Liver (tissue), 3 donors: Measurements from ENCODE around the gene SIRPD.

Source experiments
- CTCF ChIP-seq: fragments of 150-350 bp; IDR thresholded peaks from 2 replicates; pipeline ENCODE4 v1.5.1; 2017; ENCODE audit warnings: improper control_type of control experiment, low read depth, low read length; ENCODE audit not compliant: missing input control
- EGR1 ChIP-seq, 2 donors: IDR thresholded peaks; 2 replicates each; pipeline ENCODE4 v1.6.1; 2016 to 2018; ENCODE audit warnings: antibody characterized with exemption in 2 of 2, low read depth in 2 of 2
- GABPA ChIP-seq, 2 donors: IDR thresholded peaks in 1 of 2; conservative IDR thresholded peaks in 1 of 2; 2 replicates each; pipeline ENCODE4 v1.6.1; 2016; ENCODE audit warnings: antibody characterized with exemption in 2 of 2, mild to moderate bottlenecking in 1 of 2, moderate library complexity in 1 of 2
- HNF4G ChIP-seq: IDR thresholded peaks from 2 replicates; pipeline ENCODE4 v1.6.1; 2016; ENCODE audit warnings: antibody characterized with exemption
- JUND ChIP-seq, 2 donors: IDR thresholded peaks; 2 replicates each; pipeline ENCODE4 v1.6.1; 2016; ENCODE audit warnings: antibody characterized with exemption in 2 of 2
- MAX ChIP-seq: IDR thresholded peaks from 2 replicates; pipeline ENCODE4 v1.6.1; 2016; ENCODE audit warnings: antibody characterized with exemption
- REST ChIP-seq: IDR thresholded peaks from 2 replicates; pipeline ENCODE4 v1.6.1; 2016; ENCODE audit warnings: antibody characterized with exemption, mild to moderate bottlenecking
- TAF1 ChIP-seq: conservative IDR thresholded peaks from 2 replicates; pipeline ENCODE4 v1.6.1; 2016; ENCODE audit warnings: antibody characterized with exemption, mild to moderate bottlenecking
- YY1 ChIP-seq: IDR thresholded peaks from 2 replicates; pipeline ENCODE4 v1.6.1; 2016; ENCODE audit warnings: antibody characterized with exemption, mild to moderate bottlenecking
- donor health status: healthy.
- donor health status: healthy.

DNA sequence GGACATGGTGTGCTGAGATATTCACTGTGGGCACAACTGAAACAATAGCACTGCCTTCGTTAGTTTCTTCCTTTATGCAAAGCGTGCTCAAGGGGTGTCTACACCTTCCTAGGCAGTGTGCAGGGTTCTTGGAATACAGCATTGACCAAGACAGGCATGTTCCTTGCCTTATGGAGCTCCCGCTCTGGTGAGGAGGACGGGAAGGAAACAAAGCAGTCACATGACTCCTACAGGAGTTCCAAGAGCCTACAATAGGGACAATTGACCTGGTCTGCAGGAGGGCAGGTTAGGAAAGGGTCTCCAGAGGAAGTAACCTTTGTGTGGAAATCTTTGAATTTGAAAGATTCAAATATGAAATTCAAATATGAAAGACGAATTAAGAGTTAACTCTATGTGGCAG lies 40.5 kb downstream of the SIRPD start:
- no peak for TF ChIP-seq TAF1
- no peak for TF ChIP-seq CTCF
- TF ChIP-seq HNF4G = no peak
- no peak for TF ChIP-seq EGR1 (IDR thresholded peaks at IDR 0.05; ENCODE audit: low read depth in 2 of 2)
- no peak for TF ChIP-seq REST
- no peak for TF ChIP-seq MAX
- TF ChIP-seq JUND (IDR thresholded peaks at IDR 0.05) = no peak
- no peak for TF ChIP-seq YY1
- no peak for TF ChIP-seq GABPA (IDR thresholded peaks at IDR 0.05 in 1 of 2, conservative IDR thresholded peaks at IDR 0.05 in 1 of 2)
